Testis (tissue), 3 donors: Measurements from ENCODE around the gene FAM174A. TPM values are rescaled to one million over a fixed set of nuclear protein-coding genes. Genes with fewer than 3 reads are reported as not detected.
A peak's percentile ranks its signal among the peaks of the same experiment; 100 is the strongest.

ENCODE experiments used
- DNase-seq: peaks from one replicate; pipeline ENCODE4 v3.0.0-alpha.2; 2019
- H3K27ac ChIP-seq, 2 donors: fragments of 200-600 bp; sonication (generic); one replicate each; pipeline ENCODE4 v1.5.1; 2019
- H3K27me3 ChIP-seq: fragments of 200-600 bp; sonication (generic); one replicate; pipeline ENCODE4 v1.5.1; 2019
- H3K36me3 ChIP-seq: fragments of 200-600 bp; sonication (generic); one replicate; pipeline ENCODE4 v1.5.1; 2017; ENCODE audit warnings: low read depth; ENCODE audit errors: missing control alignments
- H3K4me1 ChIP-seq: fragments of 200-600 bp; sonication (generic); one replicate; pipeline ENCODE4 v1.5.1; 2019
- H3K4me3 ChIP-seq, 2 donors: fragments of 200-600 bp; sonication (generic); one replicate each; pipeline ENCODE4 v1.5.1; 2017 to 2019
- H3K9me3 ChIP-seq: fragments of 200-600 bp; sonication (generic); one replicate; pipeline ENCODE4 v1.5.1; 2017
- POLR2A ChIP-seq: fragments of 450-650 bp; IDR thresholded peaks from one replicate; pipeline ENCODE4 v1.6.1; 2017; ENCODE audit warnings: antibody characterized with exemption, mild to moderate bottlenecking, moderate library complexity
- WGBS, 2 donors: methylation state at CpG; one replicate each; pipeline ENCODE4 v1.1.5; 2018; 5-methylcytosine and 5-hydroxymethylcytosine counted together
- intact Hi-C: fragments of 100-400 bp; cut with DNase I; formaldehyde crosslinking; loops from one replicate; pipeline ENCODE4 v1.15.1; 2023; ENCODE audit warnings: low total_unique reads
- polyA plus RNA-seq: library from polyadenylated mRNA; stranded (reverse); fragments of 350-450 nt; fragmentation: Illumina TruSeq; extraction: RNeasy Lipid Tissue Mini Kit (QIAGEN cat#74804); gene quantifications from one replicate; pipeline ENCODE4 v1.2.3, GENCODE V29; 2014; ENCODE audit warnings: low read depth, low replicate concordance; ENCODE audit not compliant: insufficient read depth
- total RNA-seq, 2 donors: library from RNA; depleted of rRNA; stranded (reverse); fragments of >200 nt; gene quantifications; one replicate each; pipeline ENCODE4 v1.2.3, GENCODE V29; 2016
- TF ChIP-seq, protein P1 (sequence below), 3 experiments: fragments of 450-650 bp in 2 of 3; fragments of 200-600 bp in 1 of 3; sonication (generic) in 1 of 3; IDR thresholded peaks; one replicate each; pipeline ENCODE4 v1.5.1; 2016 to 2019; ENCODE audit warnings: antibody characterized with exemption in 3 of 3, mild to moderate bottlenecking in 2 of 3, moderate library complexity in 1 of 3

Gene FAM174A
- total and polyA plus RNA-seq, 3 donors from 2014 or later = 62.1 to 82.0 (median 64.6) TPM

- WGBS, 2 donors = 89 to 92% methylated on average over 4 of the region's 4 CpGs
- Histone ChIP-seq H3K27me3 (no peaks in the 10 kb centered on the region), H3K36me3 (no peaks in the 10 kb centered on the region), H3K27ac (no peak overlapping the region), H3K9me3 (no peaks in the 10 kb centered on the region), H3K4me1 (no peaks in the 10 kb centered on the region), H3K4me3 (no peak overlapping the region)
- TF ChIP-seq, protein P1, sequence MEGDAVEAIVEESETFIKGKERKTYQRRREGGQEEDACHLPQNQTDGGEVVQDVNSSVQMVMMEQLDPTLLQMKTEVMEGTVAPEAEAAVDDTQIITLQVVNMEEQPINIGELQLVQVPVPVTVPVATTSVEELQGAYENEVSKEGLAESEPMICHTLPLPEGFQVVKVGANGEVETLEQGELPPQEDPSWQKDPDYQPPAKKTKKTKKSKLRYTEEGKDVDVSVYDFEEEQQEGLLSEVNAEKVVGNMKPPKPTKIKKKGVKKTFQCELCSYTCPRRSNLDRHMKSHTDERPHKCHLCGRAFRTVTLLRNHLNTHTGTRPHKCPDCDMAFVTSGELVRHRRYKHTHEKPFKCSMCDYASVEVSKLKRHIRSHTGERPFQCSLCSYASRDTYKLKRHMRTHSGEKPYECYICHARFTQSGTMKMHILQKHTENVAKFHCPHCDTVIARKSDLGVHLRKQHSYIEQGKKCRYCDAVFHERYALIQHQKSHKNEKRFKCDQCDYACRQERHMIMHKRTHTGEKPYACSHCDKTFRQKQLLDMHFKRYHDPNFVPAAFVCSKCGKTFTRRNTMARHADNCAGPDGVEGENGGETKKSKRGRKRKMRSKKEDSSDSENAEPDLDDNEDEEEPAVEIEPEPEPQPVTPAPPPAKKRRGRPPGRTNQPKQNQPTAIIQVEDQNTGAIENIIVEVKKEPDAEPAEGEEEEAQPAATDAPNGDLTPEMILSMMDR (IDR thresholded peaks at IDR 0.05) = no peak
- TF ChIP-seq POLR2A = no peak
- intact Hi-C loops = no loop called here
- DNase-seq = no peak
Measured at GRCh38 chr5:100566382-100567141, 31.4 kb downstream of the FAM174A start.

DNA sequence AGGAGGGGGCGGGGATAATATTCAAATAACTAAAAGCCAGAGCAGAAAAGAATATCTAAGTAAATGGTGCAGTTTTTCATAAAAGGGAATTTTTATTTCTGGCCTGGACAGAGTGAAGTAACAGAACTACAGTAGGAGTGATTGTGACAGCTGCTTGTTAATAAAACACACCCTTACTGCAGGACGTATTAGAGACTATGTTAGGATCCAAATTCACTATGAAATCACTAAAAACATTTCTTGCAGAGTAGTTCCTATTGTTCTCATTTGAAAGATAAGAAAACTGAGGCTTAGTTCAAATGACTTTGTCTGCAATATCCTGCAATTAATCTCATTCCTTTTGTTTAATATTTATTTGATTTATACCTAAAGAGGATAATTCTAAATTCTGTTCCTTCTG is 39.5 kb downstream of the FAM174A start:
- Histone ChIP-seq H3K27me3 (no peaks in the 10 kb centered on the region), H3K4me3 (no peak overlapping the region), H3K4me1 (no peaks in the 10 kb centered on the region), H3K36me3 (no peaks in the 10 kb centered on the region), H3K9me3 (no peaks in the 10 kb centered on the region), H3K27ac (no peak overlapping the region)
- WGBS, 2 donors = 71 to 75% methylated on average over 2 of the region's 2 CpGs
- intact Hi-C loops = no loop called here
- no peak for DNase-seq
- TF ChIP-seq, protein P1 (IDR thresholded peaks at IDR 0.05) = no peak
- TF ChIP-seq POLR2A = no peak

- DNase-seq = no peak
- Histone ChIP-seq H3K27ac (no peak overlapping the region), H3K4me1 (no peaks in the 10 kb centered on the region)
Measured at GRCh38 chr5:100575815-100576214, 40.6 kb downstream of the FAM174A start.

GRCh38 chr5:100576217-100576751 is 41.1 kb downstream of the FAM174A start:
- no peak overlapping the region for H3K4me3 ChIP-seq
- DNase-seq = no peak
- H3K9me3 ChIP-seq = no peaks in the 10 kb centered on the region
- 66 to 76% methylated on average over 2 of the region's 2 CpGs for WGBS, 2 donors
- TF ChIP-seq, protein P1 (IDR thresholded peaks at IDR 0.05) = no peak
- no peak for TF ChIP-seq POLR2A
- no peaks in the 10 kb centered on the region for H3K27me3 ChIP-seq
- intact Hi-C loops = no loop called here
- H3K36me3 ChIP-seq = no peaks in the 10 kb centered on the region
- H3K4me1 ChIP-seq = no peaks in the 10 kb centered on the region
- peak overlapping the region in 1 of 2 donors; percentile 50 for H3K27ac ChIP-seq

More at GRCh38 chr5:100575815-100576214, 40.6 kb downstream of the FAM174A start:
- no peak overlapping the region for H3K4me3 ChIP-seq
- no peaks in the 10 kb centered on the region for H3K36me3 ChIP-seq
- H3K27me3 ChIP-seq = no peaks in the 10 kb centered on the region
- no peak for TF ChIP-seq POLR2A
- TF ChIP-seq, protein P1 (IDR thresholded peaks at IDR 0.05) = no peak
- H3K9me3 ChIP-seq = no peaks in the 10 kb centered on the region
- intact Hi-C loops = no loop called here

GRCh38 chr5:100577506-100577905 is 42.3 kb downstream of the FAM174A start:
- no peak overlapping the region for H3K27ac ChIP-seq
- WGBS, 2 donors = 72 to 73% methylated on average over 1 of the region's 1 CpG
- no peaks in the 10 kb centered on the region for H3K4me1 ChIP-seq
- no peak for DNase-seq
- H3K9me3 ChIP-seq = no peaks in the 10 kb centered on the region
- H3K36me3 ChIP-seq = no peaks in the 10 kb centered on the region
- no peak for TF ChIP-seq POLR2A
- TF ChIP-seq, protein P1 (IDR thresholded peaks at IDR 0.05) = no peak
- H3K4me3 ChIP-seq = no peak overlapping the region
- no peaks in the 10 kb centered on the region for H3K27me3 ChIP-seq
- intact Hi-C loops = no loop called here
